Breast epithelium (tissue), 4 donors: ENCODE results near the gene UCP2. TPM values are rescaled to one million over a fixed set of nuclear protein-coding genes. Genes with fewer than 3 reads are reported as not detected.

ENCODE experiments used
- DNase-seq, 2 donors: peaks; one replicate each; pipeline ENCODE4 v3.0.0-alpha.2; 2019; ENCODE audit warnings: low spot score in 2 of 2
- H3K27ac ChIP-seq, 2 donors: fragments of 200-600 bp; sonication (generic) in 1 of 2; one replicate each; pipeline ENCODE4 v1.5.1; 2016 to 2019; ENCODE audit warnings: mild to moderate bottlenecking in 1 of 2
- H3K27me3 ChIP-seq, 2 donors: fragments of 200-600 bp; sonication (generic) in 1 of 2; one replicate each; pipeline versions ENCODE4 v1.5.1 to v1.6.0; 2017 to 2019; ENCODE audit warnings: control low read depth in 1 of 2, mild to moderate bottlenecking in 1 of 2
- H3K36me3 ChIP-seq: fragments of 200-600 bp; one replicate; pipeline ENCODE4 v1.5.1; 2019
- H3K4me1 ChIP-seq, 2 donors: fragments of 200-600 bp; sonication (generic); one replicate each; pipeline ENCODE4 v1.5.1; 2016 to 2019; ENCODE audit warnings: control low read depth in 1 of 2
- H3K4me3 ChIP-seq, 3 donors: fragments of 200-600 bp; sonication (generic); 1 replicate in 2 of 3; 2 replicates in 1 of 3; pipeline ENCODE4 v1.5.1; 2016 to 2019; ENCODE audit warnings: mild to moderate bottlenecking in 3 of 3, moderate library complexity in 2 of 3
- H3K9me3 ChIP-seq, 2 donors: fragments of 200-600 bp; sonication (generic) in 1 of 2; one replicate each; pipeline ENCODE4 v1.5.1; 2016 to 2019; ENCODE audit warnings: control low read depth in 1 of 2
- CTCF ChIP-seq, 3 donors: fragments of 450-650 bp; IDR thresholded peaks; one replicate each; pipeline ENCODE4 v1.5.1; 2016 to 2017; ENCODE audit warnings: antibody characterized with exemption in 3 of 3, mild to moderate bottlenecking in 3 of 3, moderate library complexity in 3 of 3
- POLR2A ChIP-seq: fragments of 450-650 bp; IDR thresholded peaks from one replicate; pipeline ENCODE4 v1.6.1; 2016; ENCODE audit warnings: antibody characterized with exemption, mild to moderate bottlenecking, moderate library complexity
- POLR2AphosphoS5 ChIP-seq, 3 donors: sonication (generic); formaldehyde crosslinking; IDR thresholded peaks; one replicate each; pipeline ENCODE4 v1.6.1; 2017; ENCODE audit warnings: antibody characterized with exemption in 3 of 3
- intact Hi-C: fragments of 100-400 bp; cut with DNase I; formaldehyde crosslinking; loops from one replicate; pipeline ENCODE4 v1.15.1; 2023; ENCODE audit warnings: low total_unique reads
- total RNA-seq, 3 donors: library from RNA; depleted of rRNA; stranded (reverse); fragments of >200 nt; gene quantifications; one replicate each; pipeline ENCODE4 v1.1.0, GENCODE V29; 2016

UCP2 gene
- total RNA-seq, 3 donors from 2014 or later, result 28.2 to 82.4 (median 45.2) TPM

- peak overlapping the region; percentile 84 to 91 for H3K27ac ChIP-seq
- intact Hi-C loops, result no loop called here
- peaks cover 0 to 4% of the 10 kb centered on the region in 2 donors for H3K4me1 ChIP-seq
- H3K36me3 ChIP-seq, result no peaks in the 10 kb centered on the region
- H3K9me3 ChIP-seq, result no peaks in the 10 kb centered on the region
- DNase-seq, result peak in 1 of 2 donors; percentile 6
- no peak for TF ChIP-seq POLR2A
- no peak for TF ChIP-seq POLR2AphosphoS5 (IDR thresholded peaks at IDR 0.05)
- no peak for TF ChIP-seq CTCF (IDR thresholded peaks at IDR 0.05)
- H3K4me3 ChIP-seq, result peak overlapping the region; percentile 50 to 68 (median 66)
- H3K27me3 ChIP-seq, result no peaks in the 10 kb centered on the region
These were observed 1.3 kb upstream of the UCP2 start for GRCh38 chr11:73983741-73984538.

GRCh38 chr11:73982990-73983740 is 522 bp upstream of the UCP2 start:
- no peaks in the 10 kb centered on the region for H3K9me3 ChIP-seq
- H3K27ac ChIP-seq, result peak overlapping the region; percentile 84 to 91
- H3K36me3 ChIP-seq, result no peaks in the 10 kb centered on the region
- peak overlapping the region; percentile 50 to 68 (median 66) for H3K4me3 ChIP-seq
- TF ChIP-seq CTCF (IDR thresholded peaks at IDR 0.05) (no peak), POLR2AphosphoS5 (IDR thresholded peaks at IDR 0.05) (peak; percentile 17 to 80 (median 63)), POLR2A (peak; percentile 43)
- peak; percentile 86 to 91 for DNase-seq
- intact Hi-C loops, result no loop called here
- no peaks in the 10 kb centered on the region for H3K27me3 ChIP-seq
- H3K4me1 ChIP-seq, result peaks cover 0 to 4% of the 10 kb centered on the region in 2 donors

GRCh38 chr11:73981051-73981805 is 1.4 kb downstream of the UCP2 start:
- intact Hi-C loops, result no loop called here
- DNase-seq, result peak in 1 of 2 donors; percentile 43
- peak overlapping the region; percentile 84 to 91 for H3K27ac ChIP-seq

More at GRCh38 chr11:73981051-73981805, 1.4 kb downstream of the UCP2 start:
- no peak for TF ChIP-seq POLR2A
- TF ChIP-seq CTCF (IDR thresholded peaks at IDR 0.05), result no peak
- no peak for TF ChIP-seq POLR2AphosphoS5 (IDR thresholded peaks at IDR 0.05)
- Histone ChIP-seq H3K4me3 (peak overlapping the region; percentile 50 to 68 (median 66)), H3K36me3 (no peaks in the 10 kb centered on the region), H3K4me1 (peaks cover 0 to 4% of the 10 kb centered on the region in 2 donors), H3K27me3 (no peaks in the 10 kb centered on the region), H3K9me3 (no peaks in the 10 kb centered on the region)
